Measurements from ENCODE around the gene APC2.

- TF ChIP-seq CTCF (optimal IDR thresholded peaks at IDR 0.05 in 1 of 3, IDR thresholded peaks at IDR 0.05 in 1 of 3, conservative IDR thresholded peaks at IDR 0.05 in 1 of 3; ENCODE audit: extremely low read depth in 1 of 3, insufficient read depth in 2 of 3, low read length in 3 of 3): no peak
- TF ChIP-seq EZH2 (IDR thresholded peaks at IDR 0.05; ENCODE audit: low read length): no peak
These were observed 23.2 kb upstream of the APC2 start for GRCh38 chr19:1426736-1427135.
